NOMO-1 treated with DMSO at 0.1 percent for 48 hours (cell line): ENCODE measurements around the gene PGGHG.
"Not testable (repeated sequence)": the region's sequence is repeated elsewhere in the genome, so short reads cannot be mapped to it uniquely, and the experiment has no call there.

Experiments
- DNase-seq: peaks from one replicate; lab custom pipeline; 2025; ENCODE audit not compliant: unreplicated experiment; lab: John Stamatoyannopoulos, UW

Gene PGGHG

GRCh38 chr11:284105-285020 is 4.6 kb upstream of the PGGHG start:
- DNase-seq: no peak

GRCh38 chr11:285021-285893 is 3.7 kb upstream of the PGGHG start:
- no peak for DNase-seq

GRCh38 chr11:285894-286220 is 3.1 kb upstream of the PGGHG start:
- DNase-seq: no peak

- not testable (repeated sequence) for DNase-seq
These were observed 1.7 kb upstream of the PGGHG start for GRCh38 chr11:286977-287820.

GRCh38 chr11:287821-288477 is 977 bp upstream of the PGGHG start:
- no peak for DNase-seq

GRCh38 chr11:289398-289711 is 429 bp downstream of the PGGHG start:
- DNase-seq: no peak

GRCh38 chr11:289712-290620 is 1.0 kb downstream of the PGGHG start:
- no peak for DNase-seq

GRCh38 chr11:290621-291231 is 1.8 kb downstream of the PGGHG start:
- no peak for DNase-seq

GRCh38 chr11:291281-292210 is 2.6 kb downstream of the PGGHG start:
- DNase-seq: no peak

- no peak for DNase-seq
These were observed 3.5 kb downstream of the PGGHG start for GRCh38 chr11:292211-293121.

- no peak for DNase-seq
These were observed 4.4 kb downstream of the PGGHG start for GRCh38 chr11:293271-293851.

- DNase-seq: no peak
These were observed 5.1 kb downstream of the PGGHG start for GRCh38 chr11:293852-294661.

- no peak for DNase-seq
These were observed 5.9 kb downstream of the PGGHG start for GRCh38 chr11:294780-295179.

- DNase-seq: no peak
These were observed 6.6 kb downstream of the PGGHG start for GRCh38 chr11:295351-296170.
